ENCODE results near the gene PRSS1.

DNA sequence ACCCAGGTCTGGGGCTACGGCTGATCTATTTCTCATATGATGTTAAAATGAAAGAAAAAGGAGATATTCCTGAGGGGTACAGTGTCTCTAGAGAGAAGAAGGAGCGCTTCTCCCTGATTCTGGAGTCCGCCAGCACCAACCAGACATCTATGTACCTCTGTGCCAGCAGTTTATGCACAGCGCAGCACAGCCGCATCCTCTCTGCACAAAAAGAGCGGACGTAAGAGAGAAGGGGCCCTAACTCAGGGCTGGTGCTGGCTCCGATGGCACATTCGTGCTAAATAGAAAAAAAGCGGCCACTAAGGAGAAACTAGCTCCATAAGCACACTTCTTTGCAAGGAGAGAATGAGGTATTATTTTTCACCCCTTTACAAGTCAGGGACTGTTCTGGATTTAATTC, 28.3 kb upstream of the PRSS1 start:
- TF ChIP-seq CTCF (conservative IDR thresholded peaks at IDR 0.05 in 1 of 2, IDR thresholded peaks at IDR 0.05 in 1 of 2; ENCODE audit: extremely low read depth in 1 of 2, insufficient read depth in 1 of 2, low read depth in 1 of 2, low read length in 2 of 2) = no peak
- TF ChIP-seq EZH2 (IDR thresholded peaks at IDR 0.05; ENCODE audit: borderline replicate concordance, low read length) = no peak

All from mammary epithelial cell (primary cell).